ENCODE results near the gene CDK11B.

- TF ChIP-seq CTCF (IDR thresholded peaks at IDR 0.05): no peak
- no peak for TF ChIP-seq EP300 (IDR thresholded peaks at IDR 0.05)
- TF ChIP-seq POLR2A (IDR thresholded peaks at IDR 0.05): no peak
Measured at GRCh38 chr1:1687846-1688245, 29.0 kb upstream of the CDK11B start.

Measured in tibial nerve (tissue), 4 donors.